COLO668 (cell line): ENCODE results near the gene KIR2DL1.
"Not testable (repeated sequence)": the region's sequence is repeated elsewhere in the genome, so short reads cannot be mapped to it uniquely, and the experiment has no call there.

Experiments used
- DNase-seq: peaks from one replicate; lab custom pipeline; 2025; ENCODE audit not compliant: unreplicated experiment; lab: John Stamatoyannopoulos, UW

The KIR2DL1 gene

DNA sequence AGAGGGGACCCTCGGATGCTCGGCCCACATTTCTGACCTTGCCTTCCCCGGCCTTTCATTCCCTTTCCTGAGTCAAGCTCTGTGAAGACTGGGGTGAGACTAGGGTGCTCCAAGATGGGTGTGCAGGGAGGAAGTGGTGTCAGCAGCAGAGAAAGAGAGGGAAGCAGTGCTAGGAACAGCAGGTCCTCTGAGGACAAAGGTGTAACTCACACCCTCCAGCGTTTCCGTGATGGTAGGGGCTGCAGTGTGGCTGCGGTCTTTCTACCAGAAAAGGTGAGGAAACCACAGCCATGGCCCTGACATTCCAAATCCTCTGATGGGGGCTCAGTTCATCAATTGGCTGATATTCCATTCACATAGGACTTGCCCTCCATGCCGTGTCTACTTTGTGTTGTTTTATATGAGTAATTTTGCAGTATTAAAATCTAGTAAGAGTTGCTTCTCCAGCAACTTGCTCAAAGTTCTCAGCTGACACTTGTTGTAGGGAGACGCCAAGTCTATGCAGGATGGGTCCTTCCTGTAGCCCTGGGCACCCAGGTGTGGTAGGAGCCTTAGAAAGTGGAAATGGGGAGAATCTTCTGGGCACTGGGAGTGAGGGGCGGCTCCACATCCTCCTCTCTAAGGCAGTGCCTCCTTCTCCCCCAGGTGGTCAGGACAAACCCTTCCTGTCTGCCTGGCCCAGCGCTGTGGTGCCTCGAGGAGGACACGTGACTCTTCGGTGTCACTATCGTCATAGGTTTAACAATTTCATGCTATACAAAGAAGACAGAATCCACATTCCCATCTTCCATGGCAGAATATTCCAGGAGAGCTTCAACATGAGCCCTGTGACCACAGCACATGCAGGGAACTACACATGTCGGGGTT is 48.3 kb downstream of the KIR2DL1 start:
- no peak for DNase-seq

DNA sequence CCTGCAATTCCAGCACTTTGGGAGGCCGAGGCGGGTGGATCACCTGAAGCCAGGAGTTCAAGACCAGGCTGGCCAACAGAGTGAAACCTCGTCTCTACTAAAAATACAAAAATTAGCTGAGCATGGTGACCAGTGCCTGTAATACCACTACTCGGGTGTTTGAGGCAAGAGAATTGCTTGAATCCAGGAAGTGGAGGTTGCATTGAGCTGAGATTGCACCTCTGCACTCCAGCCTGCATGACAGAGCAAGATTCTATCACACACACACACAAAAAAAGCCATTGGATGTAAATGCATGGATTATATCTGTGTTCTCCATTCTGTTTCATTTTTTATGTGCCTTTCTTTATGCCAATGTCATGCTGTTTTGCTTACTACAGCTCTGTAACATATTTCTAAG is 54.8 kb downstream of the KIR2DL1 start:
- DNase-seq = not testable (repeated sequence)

DNA sequence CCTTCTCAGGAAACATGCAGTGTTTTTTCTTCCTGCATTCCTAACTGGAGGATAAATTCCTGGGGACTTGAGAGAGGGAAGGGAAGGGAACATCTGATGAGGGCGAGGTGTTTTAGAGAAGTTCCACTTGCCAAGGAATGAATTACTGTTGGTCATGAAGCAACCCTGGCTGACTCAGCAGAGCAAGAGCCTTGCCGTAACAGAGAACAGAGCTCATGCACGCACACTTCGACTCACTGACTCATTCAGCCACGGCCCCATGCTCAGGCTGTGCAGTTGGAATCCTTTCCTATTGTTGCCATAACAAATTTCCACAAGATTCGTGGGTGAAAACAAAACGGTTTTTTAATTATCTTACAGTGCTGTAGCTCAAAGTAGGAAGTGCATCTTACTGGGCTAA is 55.7 kb downstream of the KIR2DL1 start:
- not testable (repeated sequence) for DNase-seq

DNA sequence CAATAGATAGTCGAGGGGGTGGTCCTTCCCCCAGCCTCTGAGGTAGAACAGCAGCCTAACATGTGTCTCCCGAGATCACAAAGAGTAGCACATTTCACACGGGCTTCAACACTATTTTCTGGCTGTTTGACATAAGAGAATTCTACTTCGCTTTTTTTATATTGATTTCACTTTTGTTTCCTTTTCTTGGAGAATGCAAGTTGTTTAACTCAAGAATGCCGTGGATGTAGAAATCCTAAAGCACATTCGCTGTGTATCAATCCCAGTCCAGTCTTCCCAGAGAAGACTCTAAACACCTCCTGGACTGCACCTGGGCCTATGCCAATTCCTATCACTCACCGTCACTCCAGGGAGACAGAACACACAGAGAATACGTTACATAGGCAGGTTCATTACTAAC is 58.5 kb downstream of the KIR2DL1 start:
- not testable (repeated sequence) for DNase-seq

DNA sequence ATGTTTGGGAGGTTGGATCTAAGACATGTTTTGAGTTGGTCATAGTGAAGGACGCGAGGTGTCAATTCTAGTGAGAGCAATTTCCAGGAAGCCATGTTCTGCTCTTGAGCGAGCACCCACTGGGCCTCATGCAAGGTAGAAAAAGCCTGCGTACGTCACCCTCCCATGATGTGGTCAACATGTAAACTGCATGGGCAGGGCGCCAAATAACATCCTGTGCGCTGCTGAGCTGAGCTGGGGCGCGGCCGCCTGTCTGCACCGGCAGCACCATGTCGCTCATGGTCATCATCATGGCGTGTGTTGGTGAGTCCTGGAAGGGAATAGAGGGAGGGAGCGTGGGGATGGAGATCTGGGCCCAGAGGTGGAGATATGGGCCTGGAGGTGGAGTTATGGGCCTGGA is 62.9 kb downstream of the KIR2DL1 start, which contains the start of gene KIR2DS4:
KIR2DS4 (plus strand) TSS at position 181 of the 400 bp plus-strand sequence.
- not testable (repeated sequence) for DNase-seq
